PFSK-1 (cell line): ENCODE data around the gene CLIC4.

ENCODE experiments used
- FOXP2 ChIP-seq: optimal IDR thresholded peaks from 2 replicates; pipeline ENCODE3; 2011; ENCODE audit warnings: borderline replicate concordance, control low read depth, inconsistent platforms; ENCODE audit not compliant: insufficient read depth; ENCODE audit errors: extremely low read length, extremely low read depth
- POLR2AphosphoS5 ChIP-seq: IDR thresholded peaks from 2 replicates; pipeline ENCODE4 v1.6.1; 2012; ENCODE audit warnings: low read depth, mild to moderate bottlenecking, control low read depth, low read length, moderate library complexity
- SIN3A ChIP-seq: IDR thresholded peaks from 2 replicates; pipeline ENCODE4 v1.6.1; 2012; ENCODE audit warnings: mild to moderate bottlenecking, low read length, moderate library complexity, borderline replicate concordance; ENCODE audit not compliant: insufficient read depth
- TAF1 ChIP-seq: IDR thresholded peaks from 2 replicates; pipeline ENCODE4 v1.6.1; 2012; ENCODE audit warnings: low read length, control low read depth, borderline replicate concordance; ENCODE audit not compliant: insufficient read depth
- TF ChIP-seq, protein P1 (sequence below), 2 experiments: IDR thresholded peaks; 2 replicates each; pipeline versions ENCODE4 v1.6.1 to v1.8.0; 2011 to 2012; ENCODE audit warnings: low read depth in 2 of 2, low read length in 2 of 2, control low read depth in 1 of 2, inconsistent platforms in 1 of 2, mild to moderate bottlenecking in 1 of 2, moderate library complexity in 1 of 2; ENCODE audit not compliant: insufficient read depth in 1 of 2

Gene CLIC4

DNA sequence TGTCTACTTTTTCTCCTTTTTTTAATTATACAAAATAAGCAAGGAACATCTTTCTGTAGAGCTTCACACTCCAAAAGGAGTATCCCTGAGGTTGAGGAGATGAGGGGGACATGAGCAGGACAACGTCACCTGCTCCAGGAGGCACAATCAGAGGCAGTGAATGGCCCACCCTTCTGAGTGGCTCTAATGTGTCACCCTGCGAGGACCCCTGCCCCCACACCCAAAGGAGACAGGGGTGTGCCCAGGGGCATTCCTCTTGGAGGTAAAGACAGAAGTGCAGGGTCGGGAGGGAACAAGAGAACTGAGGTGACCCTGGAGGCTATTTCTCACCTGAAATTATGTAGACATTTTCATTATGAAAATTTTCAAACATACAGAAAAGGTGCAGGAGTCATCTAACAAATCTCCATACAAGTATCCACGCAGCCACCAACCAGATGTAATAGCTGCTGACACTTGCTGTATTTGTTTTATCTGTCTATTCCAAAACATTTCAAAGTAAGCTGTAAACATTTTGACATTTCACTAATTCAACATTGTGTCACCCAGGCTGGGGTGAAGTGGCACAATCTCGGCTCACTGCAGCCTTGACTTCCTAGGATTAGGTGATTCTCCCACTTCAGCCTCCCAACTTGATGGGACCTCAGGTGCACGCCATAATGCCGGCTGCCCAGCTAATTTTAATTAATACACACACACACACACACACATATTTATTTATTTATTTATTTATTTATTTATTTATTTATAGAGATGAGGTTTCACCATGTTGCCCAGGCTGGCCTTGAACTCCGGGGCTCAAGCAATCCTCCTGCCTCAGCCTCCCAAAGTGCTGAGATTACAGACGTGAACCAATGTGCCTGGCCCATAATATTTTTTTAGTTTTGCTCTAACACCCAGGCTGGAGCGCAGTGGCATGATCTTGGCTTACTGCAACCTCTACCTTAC, 114.1 kb downstream of the CLIC4 start:
- no peak for TF ChIP-seq TAF1
- TF ChIP-seq FOXP2, result no peak
- TF ChIP-seq, protein P1, sequence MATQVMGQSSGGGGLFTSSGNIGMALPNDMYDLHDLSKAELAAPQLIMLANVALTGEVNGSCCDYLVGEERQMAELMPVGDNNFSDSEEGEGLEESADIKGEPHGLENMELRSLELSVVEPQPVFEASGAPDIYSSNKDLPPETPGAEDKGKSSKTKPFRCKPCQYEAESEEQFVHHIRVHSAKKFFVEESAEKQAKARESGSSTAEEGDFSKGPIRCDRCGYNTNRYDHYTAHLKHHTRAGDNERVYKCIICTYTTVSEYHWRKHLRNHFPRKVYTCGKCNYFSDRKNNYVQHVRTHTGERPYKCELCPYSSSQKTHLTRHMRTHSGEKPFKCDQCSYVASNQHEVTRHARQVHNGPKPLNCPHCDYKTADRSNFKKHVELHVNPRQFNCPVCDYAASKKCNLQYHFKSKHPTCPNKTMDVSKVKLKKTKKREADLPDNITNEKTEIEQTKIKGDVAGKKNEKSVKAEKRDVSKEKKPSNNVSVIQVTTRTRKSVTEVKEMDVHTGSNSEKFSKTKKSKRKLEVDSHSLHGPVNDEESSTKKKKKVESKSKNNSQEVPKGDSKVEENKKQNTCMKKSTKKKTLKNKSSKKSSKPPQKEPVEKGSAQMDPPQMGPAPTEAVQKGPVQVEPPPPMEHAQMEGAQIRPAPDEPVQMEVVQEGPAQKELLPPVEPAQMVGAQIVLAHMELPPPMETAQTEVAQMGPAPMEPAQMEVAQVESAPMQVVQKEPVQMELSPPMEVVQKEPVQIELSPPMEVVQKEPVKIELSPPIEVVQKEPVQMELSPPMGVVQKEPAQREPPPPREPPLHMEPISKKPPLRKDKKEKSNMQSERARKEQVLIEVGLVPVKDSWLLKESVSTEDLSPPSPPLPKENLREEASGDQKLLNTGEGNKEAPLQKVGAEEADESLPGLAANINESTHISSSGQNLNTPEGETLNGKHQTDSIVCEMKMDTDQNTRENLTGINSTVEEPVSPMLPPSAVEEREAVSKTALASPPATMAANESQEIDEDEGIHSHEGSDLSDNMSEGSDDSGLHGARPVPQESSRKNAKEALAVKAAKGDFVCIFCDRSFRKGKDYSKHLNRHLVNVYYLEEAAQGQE (IDR thresholded peaks at IDR 0.05; ENCODE audit: insufficient read depth in 1 of 2, low read depth in 2 of 2, low read length in 2 of 2), result no peak
- TF ChIP-seq SIN3A, result no peak
- TF ChIP-seq POLR2AphosphoS5, result no peak

GRCh38 chr1:24860841-24861240, 115.6 kb downstream of the CLIC4 start:
- TF ChIP-seq TAF1 (no peak), FOXP2 (no peak)

DNA sequence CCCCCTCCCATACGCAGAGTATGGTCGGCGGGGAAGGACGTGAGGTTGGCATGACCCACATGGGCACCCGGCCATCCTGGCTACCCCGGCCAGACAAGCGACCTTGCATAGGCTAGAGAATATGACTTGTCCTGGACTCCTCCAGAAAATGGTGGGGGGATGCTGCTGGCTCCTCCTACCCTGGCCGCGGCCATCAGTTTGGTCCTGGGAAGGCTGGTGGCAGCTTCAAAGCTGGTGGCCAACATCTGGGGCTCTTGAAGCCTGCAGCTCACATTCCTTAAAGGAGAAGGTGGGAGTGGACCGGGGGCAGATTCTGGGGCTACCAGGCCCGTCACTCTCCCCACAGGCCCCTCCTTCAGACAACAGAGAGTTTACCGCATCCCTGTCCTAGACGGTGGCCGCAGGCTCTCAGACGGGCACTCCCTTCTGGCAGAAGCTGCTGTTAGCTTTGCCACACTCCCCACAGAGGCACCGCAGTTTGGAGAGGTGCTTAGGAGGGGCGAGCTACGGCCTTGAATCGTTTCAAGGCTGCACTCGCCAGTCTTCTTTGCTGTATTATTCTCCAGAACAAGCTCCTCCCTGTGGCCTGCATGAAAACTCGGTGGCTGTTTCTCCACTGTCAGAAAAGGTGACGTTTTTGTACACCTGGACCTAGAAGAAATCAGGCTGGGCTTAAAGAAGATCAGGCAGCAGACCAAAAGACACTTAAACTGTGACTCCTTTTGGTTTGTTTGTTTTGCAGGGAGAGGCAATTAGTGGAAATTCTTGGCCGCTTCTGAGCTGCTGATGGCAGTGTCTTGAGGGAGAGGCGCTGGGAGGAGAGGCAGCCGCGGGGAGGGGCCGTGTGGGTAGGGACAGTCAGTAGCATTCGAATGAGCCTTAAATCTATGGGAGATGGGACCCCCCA, 116.8 kb downstream of the CLIC4 start:
- TF ChIP-seq FOXP2 (no peak), TAF1 (no peak), POLR2AphosphoS5 (no peak), SIN3A (no peak)
- TF ChIP-seq, protein P1 (IDR thresholded peaks at IDR 0.05; ENCODE audit: insufficient read depth in 1 of 2, low read depth in 2 of 2, low read length in 2 of 2), result no peak

DNA sequence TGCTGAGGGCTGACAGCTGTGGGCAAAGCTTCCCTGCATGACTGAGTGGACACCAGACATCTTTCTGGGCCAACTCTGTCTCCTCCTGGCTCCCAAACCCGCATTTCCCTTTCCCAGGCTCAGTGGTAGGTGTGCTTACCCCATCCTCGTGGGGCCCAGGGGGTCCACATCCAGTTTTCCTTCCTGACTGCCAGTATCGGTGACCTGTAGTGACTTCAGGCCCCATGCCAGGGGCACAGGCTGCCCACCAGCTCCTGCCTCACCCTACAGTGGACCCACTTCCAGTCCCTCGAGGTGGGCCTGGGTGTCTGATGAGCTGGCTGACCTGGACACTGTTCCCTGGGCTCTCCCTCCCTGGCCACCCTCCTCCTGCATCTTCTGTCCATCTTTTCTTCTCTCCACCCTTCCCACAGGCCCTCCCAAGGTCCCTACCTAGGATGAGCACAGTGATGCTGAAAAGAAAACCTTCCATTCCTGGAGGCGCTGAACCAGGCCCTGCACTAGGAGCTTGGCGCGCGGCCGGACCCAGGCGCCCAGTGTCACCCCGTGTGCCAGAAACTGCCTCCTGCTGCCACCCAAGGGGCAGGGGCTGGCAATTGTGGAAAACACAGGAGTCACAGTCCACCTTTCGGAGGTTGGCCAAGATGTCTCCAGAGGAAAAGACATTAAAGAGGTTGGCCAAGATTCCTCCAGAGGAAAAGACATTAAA, 117.7 kb downstream of the CLIC4 start:
- TF ChIP-seq, protein P1 (IDR thresholded peaks at IDR 0.05; ENCODE audit: insufficient read depth in 1 of 2, low read depth in 2 of 2, low read length in 2 of 2), result no peak
- no peak for TF ChIP-seq TAF1
- TF ChIP-seq SIN3A, result no peak
- no peak for TF ChIP-seq FOXP2
- TF ChIP-seq POLR2AphosphoS5, result no peak

DNA sequence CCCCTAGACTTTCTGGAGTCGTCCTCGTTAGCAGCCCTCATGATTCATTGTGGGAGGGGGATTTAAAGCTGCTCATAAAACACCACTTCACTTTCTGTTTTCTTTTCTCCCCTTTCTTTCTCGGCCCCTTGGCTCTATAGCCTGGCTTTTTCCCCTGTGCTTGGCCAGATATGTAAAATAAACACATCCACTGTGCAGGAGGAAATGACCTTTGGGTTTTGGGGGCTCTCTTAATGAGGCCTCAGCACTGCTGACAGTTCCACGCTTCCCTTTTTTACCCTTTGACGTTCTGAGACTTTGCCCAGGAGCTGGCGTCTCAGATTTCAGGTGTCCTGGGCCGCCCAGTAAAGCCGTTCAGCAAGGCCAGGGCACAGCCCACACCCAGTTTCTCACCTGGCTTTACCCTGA, 119.1 kb downstream of the CLIC4 start:
- 0 out of 2 replicates have a peak, but pooled peaks have one; percentile 34 for TF ChIP-seq SIN3A
- TF ChIP-seq, protein P1 (IDR thresholded peaks at IDR 0.05; ENCODE audit: insufficient read depth in 1 of 2, low read depth in 2 of 2, low read length in 2 of 2), result no peak
